Umbilical cord (tissue), 2 donors: ENCODE data around the gene GDF11. TPM values are rescaled to one million over a fixed set of nuclear protein-coding genes. Genes with fewer than 3 reads are reported as not detected.
A peak's percentile ranks its signal among the peaks of the same experiment; 100 is the strongest.
"Not testable (repeated sequence)": the region's sequence is repeated elsewhere in the genome, so short reads cannot be mapped to it uniquely, and the experiment has no call there.

Experiments used
- DNase-seq: peaks from one replicate; pipeline ENCODE4 v3.0.0-alpha.2; 2015; ENCODE audit warnings: low spot score
- total RNA-seq: library from RNA; depleted of rRNA; stranded (reverse); fragments of >200 nt; gene quantifications from one replicate; pipeline ENCODE4 v1.2.3, GENCODE V29; 2014; ENCODE audit warnings: low replicate concordance; ENCODE audit not compliant: insufficient read depth

Gene GDF11
- total RNA-seq, 1 donor from 2014 or later: 3.1 TPM

DNA sequence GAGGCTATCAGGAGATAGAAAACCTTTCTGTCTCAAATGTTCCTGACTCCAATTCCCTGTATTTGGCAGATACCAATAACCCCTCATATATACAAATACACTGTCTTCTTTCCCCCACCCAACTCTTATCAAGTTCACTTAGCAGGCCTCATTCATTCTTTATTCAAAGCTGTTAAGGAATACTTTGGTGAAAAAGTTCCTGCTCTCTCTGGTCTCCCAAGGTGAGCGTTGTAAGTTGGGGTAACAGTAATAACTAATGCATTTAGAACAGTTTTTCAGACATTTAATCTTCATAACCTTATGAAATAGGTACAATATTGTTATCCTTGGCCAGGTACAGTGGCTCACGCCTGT is 3.9 kb upstream of the GDF11 start:
- no peak for DNase-seq

DNA sequence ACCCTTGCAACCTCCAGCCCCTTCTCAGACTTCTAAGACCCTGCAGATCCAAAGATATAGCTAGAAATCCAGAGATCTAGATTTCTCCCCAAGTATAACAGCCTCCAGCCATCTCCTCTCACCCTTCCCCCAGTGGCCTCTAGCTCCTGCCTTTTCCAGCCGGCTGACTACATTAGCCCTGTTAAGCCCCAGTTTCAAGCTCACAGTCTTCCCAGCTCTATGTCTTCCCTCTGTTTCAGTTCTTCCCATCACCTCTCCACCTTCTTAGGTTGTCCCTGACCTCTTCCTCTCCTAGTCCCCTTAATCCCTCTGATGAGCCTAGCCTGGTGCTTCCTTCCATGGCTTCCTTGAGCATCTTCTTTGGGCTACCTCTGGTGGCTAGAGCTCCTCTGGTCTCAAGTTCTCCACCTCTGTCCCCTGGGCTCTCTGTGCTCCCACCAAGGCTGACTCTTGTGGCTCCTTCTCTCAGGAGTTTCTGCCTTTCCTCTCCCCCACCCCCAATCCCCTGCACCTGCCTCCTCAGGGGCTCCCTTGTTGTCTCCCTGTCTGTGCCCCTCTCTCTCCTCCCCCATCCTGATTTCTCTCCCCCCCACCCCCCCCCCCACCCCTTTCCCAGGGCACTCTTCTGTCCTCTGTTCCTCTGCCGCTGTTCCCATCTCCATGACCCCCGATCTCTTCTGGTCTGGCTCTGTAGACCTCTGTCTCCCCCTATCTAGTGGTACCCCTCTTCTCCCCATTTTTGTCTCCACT is 816 bp upstream of the GDF11 start:
- DNase-seq: peak; percentile 47

DNA sequence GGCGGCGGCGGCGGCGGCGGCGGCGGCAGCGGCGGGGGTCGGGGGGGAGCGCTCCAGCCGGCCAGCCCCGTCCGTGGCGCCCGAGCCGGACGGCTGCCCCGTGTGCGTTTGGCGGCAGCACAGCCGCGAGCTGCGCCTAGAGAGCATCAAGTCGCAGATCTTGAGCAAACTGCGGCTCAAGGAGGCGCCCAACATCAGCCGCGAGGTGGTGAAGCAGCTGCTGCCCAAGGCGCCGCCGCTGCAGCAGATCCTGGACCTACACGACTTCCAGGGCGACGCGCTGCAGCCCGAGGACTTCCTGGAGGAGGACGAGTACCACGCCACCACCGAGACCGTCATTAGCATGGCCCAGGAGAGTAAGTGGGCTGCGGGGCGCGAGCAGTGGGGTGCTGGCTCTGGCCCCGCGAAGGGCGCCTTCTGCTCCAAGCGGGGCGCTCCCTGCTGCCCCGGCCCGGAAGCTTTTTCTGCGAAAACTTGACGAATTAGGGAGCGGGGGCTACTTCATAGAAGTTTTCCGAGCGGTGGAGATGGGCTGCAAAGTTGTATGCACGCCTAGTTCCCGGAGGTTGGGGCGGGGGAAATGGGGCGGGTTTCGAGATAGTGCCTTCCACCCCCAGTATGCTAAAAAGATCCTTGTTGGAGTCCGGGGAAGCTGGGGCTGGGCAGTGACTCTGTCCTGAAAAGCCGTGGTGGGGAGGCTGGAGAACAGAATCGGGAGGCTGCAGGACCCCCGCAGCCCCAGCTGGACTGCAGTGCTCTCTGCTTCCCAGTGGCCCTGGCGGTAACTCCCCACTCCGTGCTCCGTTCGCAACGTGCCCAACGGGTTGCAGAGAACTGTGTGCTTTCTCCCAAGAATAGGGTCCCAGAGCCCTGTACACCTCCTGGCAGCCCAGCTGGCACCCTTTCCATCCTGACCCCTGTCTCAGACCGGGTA is 751 bp downstream of the GDF11 start:
- peak; percentile 66 for DNase-seq

DNA sequence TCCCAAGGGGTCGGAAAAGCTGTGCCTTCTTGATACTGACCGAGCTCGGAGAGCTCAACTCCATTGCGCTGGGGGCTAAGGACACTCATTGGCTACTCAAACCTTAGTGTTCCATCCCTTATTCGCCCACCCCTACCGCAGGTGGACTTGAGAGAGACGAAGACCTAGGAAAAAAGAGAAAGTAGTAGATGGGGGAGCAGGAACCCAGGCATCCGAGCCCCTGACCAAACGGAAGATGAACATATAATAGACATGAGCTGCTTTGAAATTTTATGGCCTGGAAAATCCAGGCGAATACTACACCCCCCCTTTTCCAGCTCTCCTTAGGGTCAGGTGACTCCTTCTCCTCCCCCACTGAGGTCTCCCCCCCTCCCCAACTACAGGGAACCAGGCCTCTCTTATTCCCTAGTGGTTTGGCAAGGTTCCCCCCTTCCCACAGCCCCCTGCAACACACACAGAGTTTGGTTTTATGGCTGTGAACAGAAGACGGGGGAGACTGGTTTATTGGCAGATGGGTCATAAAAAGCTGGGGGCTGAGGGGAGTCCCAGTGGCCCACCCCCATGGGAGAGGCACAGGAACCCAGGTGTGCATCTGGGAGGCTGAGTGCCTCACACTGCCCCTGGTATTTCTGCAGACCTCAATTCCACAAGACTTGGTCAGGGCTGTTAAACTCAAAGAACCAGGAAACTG is 1.6 kb downstream of the GDF11 start:
- DNase-seq: no peak

GRCh38 chr12:55745361-55746173 is 2.6 kb downstream of the GDF11 start:
- DNase-seq: peak; percentile 74

- DNase-seq: no peak
These were observed 3.4 kb downstream of the GDF11 start for GRCh38 chr12:55746174-55746912.

- no peak for DNase-seq
These were observed 4.0 kb downstream of the GDF11 start for GRCh38 chr12:55746913-55747231.

- DNase-seq: no peak
These were observed 5.5 kb downstream of the GDF11 start for GRCh38 chr12:55748230-55748993.

DNA sequence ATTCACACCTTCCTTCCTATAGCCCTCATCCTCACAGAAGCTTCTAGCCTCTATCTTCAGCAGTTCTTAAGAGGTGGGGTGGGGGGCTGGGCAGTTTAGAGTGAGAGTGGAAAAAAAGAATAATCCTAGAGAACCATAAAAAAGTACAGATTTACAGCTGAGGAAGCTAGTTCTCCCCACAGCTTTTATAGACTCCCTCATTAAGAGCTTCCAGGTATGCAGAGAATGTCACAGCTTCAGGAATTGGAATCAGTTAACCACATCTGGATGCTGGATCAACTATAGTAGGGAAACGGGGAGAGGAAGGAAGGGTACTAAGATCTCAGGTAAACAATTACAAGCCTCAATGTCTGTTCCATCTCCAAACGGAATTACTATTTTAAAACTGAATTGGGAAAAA is 12.3 kb downstream of the GDF11 start:
- no peak for DNase-seq

GRCh38 chr12:55757701-55758100 is 14.8 kb downstream of the GDF11 start:
- DNase-seq: no peak

GRCh38 chr12:55758575-55758974 is 15.7 kb downstream of the GDF11 start:
- DNase-seq: not testable (repeated sequence)

GRCh38 chr12:55760663-55761062 is 17.7 kb downstream of the GDF11 start:
- DNase-seq: no peak

DNA sequence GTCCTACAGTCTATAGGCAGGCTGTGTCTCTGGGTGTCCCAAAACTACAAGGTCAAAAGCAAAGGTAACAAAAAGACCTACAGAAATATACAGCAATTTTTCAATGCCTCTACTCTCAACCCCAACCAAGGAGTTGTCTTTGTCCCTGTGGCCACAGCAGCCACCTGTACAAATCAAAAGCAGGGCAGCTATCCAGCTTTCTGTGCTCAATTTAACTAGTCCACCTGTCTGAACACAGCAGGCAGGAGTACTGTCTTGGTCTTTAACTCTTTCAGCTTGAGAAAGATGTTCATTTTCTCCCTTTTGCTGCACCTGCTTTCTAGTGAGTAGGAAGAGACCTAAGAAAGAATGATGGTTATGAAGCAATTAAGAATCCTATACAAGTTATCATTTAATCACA is 19.7 kb downstream of the GDF11 start:
- DNase-seq: no peak

DNA sequence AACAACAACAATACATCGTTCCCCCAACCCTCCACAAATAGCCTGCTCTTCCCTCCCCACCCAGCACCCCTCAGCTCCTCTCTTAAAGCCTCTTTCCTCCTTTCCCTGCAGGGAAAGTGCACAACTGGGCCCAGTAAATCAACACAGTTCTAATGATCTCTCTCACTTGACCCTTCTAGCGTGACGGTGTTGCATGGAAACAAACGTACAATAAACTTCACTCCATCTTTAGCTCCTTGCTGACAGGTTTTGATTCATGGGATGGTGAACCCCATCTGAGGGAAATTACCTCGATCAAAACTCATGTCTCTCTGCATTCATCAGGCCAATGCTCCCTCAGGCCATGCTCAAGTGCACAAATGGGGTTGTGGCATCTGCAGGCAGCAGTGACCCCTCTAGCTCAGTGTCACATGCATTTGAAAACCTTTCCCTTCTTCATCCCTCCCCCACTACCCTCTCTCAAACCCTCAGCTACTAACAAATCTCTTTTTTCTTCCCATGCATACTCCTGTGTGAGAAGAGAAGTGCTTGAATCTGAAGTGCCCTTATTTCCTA is 22.9 kb downstream of the GDF11 start:
- no peak for DNase-seq

GRCh38 chr12:55767156-55767555 is 24.2 kb downstream of the GDF11 start:
- no peak for DNase-seq

DNA sequence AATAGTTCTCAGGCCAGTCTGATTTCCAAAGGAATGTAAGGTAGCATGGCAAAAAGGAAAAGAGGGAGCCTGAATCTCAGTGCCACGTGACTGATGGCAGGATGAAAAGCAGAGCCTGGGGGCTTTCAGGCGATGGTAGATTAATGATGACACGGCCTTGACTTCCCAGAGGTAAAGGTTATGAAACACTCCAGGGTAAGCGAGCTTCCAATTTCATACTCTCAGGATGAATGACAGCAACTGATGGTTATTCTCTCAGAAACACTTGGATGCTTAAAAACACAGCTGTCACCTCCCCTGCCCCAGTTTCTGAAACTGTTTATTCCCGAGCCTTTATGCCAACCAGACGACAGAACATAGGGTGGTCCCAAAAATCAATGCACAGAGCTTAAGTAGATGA is 28.8 kb downstream of the GDF11 start:
- DNase-seq: no peak

GRCh38 chr12:55777856-55778255 is 34.9 kb downstream of the GDF11 start:
- no peak for DNase-seq

- DNase-seq: no peak
These were observed 37.8 kb downstream of the GDF11 start for GRCh38 chr12:55780685-55781084.

GRCh38 chr12:55788546-55788945 is 45.6 kb downstream of the GDF11 start:
- DNase-seq: no peak

DNA sequence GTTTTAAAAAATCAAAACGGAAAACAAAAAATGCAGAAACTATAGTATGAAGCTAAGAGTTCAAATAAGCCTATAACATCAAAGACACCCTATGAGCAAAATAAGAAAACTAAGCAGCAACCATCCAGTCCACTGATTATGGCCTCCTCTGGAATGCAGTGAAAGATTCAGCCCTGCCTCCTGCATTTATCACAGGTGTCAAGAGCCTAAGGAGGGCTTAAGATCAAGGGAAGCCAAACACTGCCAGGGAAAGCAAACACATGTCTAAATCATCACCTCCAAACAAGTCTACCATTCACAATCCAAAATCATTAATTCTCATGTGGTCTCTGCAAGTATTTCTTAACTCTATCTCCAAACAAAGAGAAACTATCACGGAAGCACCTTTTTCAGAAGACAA is 46.2 kb downstream of the GDF11 start:
- DNase-seq: no peak
